Measurements from ENCODE around the gene TXLNA.
"Not testable (repeated sequence)": the region's sequence is repeated elsewhere in the genome, so short reads cannot be mapped to it uniquely, and the experiment has no call there.

DNA sequence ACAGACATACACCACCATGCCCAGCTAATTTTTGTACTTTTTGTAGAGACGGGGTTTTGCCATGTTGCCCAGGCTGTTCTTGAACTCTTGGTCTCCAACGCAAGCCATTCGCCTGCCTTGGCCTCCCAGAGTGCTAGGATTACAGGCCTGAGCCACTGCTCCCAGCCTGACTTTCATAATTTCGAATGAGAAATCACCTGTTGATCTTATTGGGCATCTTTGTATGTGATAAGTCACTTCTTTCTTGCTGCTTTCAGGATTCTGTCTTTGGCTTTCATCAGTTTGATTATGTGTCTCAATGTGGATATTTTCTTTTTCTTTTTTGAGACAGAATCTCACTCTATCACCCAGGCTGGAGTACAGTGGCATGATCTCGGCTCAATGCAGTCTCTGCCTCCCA lies 31.7 kb upstream of the TXLNA start:
- not testable (repeated sequence) for TF ChIP-seq JUN (CRISPR knock-in tag; IDR thresholded peaks at IDR 0.05); TCF7 (CRISPR knock-in tag; IDR thresholded peaks at IDR 0.05; ENCODE audit: low read depth); GABPB1 (CRISPR knock-in tag; IDR thresholded peaks at IDR 0.05); EMX1 (CRISPR knock-in tag; IDR thresholded peaks at IDR 0.05)
- TF ChIP-seq, protein P1, sequence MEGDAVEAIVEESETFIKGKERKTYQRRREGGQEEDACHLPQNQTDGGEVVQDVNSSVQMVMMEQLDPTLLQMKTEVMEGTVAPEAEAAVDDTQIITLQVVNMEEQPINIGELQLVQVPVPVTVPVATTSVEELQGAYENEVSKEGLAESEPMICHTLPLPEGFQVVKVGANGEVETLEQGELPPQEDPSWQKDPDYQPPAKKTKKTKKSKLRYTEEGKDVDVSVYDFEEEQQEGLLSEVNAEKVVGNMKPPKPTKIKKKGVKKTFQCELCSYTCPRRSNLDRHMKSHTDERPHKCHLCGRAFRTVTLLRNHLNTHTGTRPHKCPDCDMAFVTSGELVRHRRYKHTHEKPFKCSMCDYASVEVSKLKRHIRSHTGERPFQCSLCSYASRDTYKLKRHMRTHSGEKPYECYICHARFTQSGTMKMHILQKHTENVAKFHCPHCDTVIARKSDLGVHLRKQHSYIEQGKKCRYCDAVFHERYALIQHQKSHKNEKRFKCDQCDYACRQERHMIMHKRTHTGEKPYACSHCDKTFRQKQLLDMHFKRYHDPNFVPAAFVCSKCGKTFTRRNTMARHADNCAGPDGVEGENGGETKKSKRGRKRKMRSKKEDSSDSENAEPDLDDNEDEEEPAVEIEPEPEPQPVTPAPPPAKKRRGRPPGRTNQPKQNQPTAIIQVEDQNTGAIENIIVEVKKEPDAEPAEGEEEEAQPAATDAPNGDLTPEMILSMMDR (IDR thresholded peaks at IDR 0.05): not testable (repeated sequence)
- TF ChIP-seq, protein P2, sequence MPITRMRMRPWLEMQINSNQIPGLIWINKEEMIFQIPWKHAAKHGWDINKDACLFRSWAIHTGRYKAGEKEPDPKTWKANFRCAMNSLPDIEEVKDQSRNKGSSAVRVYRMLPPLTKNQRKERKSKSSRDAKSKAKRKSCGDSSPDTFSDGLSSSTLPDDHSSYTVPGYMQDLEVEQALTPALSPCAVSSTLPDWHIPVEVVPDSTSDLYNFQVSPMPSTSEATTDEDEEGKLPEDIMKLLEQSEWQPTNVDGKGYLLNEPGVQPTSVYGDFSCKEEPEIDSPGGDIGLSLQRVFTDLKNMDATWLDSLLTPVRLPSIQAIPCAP (CRISPR knock-in tag; IDR thresholded peaks at IDR 0.05): not testable (repeated sequence)
